ENCODE data around the gene CLUH.
"Not testable (repeated sequence)": the region's sequence is repeated elsewhere in the genome, so short reads cannot be mapped to it uniquely, and the experiment has no call there.

Gene CLUH

DNA sequence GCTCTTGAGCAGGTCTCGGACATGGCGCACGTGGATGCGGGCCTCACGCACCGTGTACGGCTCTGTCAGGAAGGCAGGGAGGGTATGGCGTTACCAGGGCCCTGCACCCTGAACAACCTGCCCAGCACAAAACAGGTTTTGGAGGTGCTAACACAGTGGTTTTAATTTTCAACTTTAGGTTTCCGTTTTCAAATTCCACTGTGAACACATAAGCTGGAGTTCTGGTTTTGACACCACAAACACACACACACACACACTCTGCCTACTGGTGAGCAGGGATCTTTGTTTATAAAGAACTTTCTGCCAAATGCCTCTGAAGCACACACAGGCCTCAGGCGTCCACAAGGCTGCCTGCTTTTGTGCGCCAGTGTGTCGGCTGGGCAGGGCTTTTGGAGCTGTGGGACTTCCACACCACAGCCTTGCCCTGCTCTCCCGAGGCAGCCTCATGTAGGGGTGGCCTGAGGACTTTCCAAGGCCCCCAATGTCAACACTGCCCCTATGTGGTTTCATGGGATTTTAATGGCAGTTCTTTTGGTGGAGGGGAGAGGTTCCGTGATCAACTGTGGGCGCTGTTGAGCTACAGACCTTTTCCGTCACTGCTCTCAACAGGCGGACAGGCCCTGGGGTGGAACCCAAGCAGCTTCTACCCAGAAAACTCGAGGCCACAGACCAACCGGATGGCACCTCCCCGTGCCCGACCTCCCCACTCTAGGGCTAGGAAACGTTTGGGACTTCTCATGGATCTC lies 9.4 kb downstream of the CLUH start:
- DNase-seq (ENCODE audit: low read depth): no peak

DNA sequence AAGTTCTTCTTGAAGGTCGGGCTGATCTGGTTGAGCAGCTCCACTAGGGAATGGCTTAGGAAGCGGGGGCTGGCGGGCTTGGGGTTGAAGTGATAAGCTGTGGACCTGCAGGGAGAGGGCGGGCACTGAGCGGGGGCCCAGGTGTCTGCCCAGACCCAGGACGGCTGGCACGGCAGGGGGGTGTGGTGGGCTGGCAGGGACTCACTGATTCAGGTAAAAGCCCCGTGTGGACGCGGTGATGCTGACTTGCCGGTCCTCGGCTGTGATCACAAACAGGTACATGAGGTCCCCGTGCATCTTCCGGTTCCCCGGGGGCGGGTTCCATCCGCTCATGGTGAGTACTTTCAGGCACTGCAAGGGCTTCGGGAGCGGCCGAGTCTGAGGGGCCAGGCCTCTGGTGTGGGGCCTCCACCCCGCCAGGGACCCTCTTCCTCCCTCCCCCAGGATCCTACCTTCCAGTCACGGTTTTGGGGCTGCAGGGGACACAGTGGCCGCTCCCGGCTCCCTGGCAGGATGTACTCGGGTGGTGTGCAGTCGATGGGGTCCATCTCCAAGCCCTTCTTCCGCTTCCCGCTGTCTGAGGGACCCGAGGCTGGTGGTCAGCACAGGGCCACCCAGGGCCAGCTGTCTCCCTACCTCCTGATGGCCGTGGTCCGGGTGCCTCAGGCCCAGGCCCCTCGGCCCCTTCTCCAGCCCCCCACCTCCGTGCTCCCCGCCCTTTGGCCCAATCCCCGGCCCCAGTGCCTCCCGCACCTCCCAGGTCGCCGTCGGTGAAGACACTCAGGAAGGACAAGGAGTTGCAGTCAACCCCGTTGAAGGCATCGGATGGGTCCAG lies 10.2 kb downstream of the CLUH start:
- DNase-seq (ENCODE audit: low read depth): no peak

- no peak for DNase-seq (ENCODE audit: low read depth)
These were observed 10.9 kb downstream of the CLUH start for GRCh38 chr17:2700491-2701141.

DNA sequence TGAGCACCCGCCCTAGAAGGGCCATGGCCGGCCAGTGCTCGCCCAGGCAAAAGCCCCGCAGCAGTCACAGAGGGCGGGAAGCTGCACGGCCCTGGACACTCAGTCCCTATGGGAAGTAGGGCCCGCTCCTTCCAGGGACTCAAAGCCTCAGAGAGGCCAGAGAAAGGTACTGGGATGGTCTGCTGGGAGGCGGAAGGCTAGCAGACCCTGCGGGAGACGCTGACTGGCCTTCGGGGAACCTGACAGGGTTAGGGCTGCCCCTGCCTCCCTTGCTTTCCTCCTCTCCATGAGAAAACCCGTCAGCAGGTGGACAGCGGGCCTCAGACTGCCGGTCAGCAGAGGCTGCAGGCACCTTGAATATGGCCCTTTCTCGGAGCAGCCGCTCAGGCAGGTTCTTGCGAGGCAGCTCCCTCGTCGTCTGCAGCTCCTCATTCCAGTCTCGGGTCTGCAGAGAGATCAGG lies 11.5 kb downstream of the CLUH start:
- no peak for DNase-seq (ENCODE audit: low read depth)

GRCh38 chr17:2699216-2699805 lies 12.3 kb downstream of the CLUH start:
- not testable (repeated sequence) for DNase-seq (ENCODE audit: low read depth)

DNA sequence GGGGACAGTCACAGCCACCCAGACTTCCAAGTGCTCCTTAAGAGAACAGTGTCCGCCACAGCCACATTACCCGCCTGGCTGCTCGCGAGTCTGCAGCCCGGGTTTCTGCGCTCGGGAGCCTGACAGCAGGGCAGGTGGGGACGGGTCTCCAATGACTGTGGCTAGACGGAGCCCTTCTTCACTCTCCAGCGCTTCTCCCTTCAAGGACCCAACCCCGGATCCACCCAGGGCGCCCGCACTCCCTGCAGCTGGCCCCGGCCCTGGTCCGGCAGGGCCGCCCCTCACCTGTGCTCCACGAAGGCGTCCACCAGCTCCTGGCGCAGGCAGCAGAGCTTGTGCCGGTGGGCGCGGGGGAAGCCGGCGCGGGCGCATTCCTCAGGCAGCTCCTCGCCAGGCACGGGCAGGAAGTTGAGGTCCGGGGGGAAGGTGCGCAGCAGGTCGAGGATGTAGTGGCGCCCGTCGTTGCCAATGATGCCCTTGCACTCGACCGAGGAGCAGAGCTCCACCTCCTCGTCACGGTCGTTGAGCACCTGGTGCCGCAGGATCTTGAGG lies 13.9 kb downstream of the CLUH start:
- no peak for DNase-seq (ENCODE audit: low read depth)

DNA sequence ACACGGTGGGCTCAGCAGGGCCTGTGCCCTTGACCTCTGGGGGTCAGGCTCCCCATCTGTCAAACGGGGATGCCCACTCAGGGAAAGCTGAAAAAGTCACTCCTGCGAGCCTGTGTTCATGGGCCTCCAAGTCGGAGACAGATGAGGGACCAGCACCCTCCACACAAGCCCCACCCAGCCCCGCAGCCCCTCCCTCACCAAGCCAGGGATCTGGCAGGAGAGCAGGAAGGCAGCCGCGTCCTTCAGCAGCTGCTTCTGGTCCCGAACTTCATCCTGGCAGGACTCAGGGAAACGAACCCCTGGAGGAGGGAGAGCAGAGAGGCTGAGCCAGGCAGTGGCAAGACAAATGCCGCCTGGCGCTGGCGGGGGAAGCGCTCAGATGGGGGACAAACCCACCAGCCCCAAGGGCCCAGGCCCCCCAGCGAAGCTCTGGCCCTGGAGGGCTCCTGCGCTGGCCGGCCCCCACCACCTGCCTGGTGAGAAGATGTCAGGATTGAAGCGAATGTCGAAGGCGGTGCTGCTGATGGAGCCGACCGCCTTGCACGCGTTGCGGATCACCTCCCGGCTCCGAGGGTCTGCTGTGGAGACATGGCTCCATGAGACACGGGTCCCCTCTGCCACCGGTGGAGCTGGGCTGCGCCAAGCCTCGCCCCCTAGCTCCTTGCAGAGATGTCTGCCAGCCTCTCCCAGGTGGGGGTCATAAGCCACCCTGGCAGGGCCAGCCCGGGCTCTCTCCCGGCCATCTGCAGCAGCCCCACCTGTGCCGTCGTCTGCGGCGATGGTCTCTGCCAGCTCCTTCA lies 15.4 kb downstream of the CLUH start:
- no peak for DNase-seq (ENCODE audit: low read depth)

- DNase-seq (ENCODE audit: low read depth): no peak
These were observed 16.2 kb downstream of the CLUH start for GRCh38 chr17:2695243-2695960.

- DNase-seq (ENCODE audit: low read depth): no peak
These were observed 17.0 kb downstream of the CLUH start for GRCh38 chr17:2694381-2695242.

DNA sequence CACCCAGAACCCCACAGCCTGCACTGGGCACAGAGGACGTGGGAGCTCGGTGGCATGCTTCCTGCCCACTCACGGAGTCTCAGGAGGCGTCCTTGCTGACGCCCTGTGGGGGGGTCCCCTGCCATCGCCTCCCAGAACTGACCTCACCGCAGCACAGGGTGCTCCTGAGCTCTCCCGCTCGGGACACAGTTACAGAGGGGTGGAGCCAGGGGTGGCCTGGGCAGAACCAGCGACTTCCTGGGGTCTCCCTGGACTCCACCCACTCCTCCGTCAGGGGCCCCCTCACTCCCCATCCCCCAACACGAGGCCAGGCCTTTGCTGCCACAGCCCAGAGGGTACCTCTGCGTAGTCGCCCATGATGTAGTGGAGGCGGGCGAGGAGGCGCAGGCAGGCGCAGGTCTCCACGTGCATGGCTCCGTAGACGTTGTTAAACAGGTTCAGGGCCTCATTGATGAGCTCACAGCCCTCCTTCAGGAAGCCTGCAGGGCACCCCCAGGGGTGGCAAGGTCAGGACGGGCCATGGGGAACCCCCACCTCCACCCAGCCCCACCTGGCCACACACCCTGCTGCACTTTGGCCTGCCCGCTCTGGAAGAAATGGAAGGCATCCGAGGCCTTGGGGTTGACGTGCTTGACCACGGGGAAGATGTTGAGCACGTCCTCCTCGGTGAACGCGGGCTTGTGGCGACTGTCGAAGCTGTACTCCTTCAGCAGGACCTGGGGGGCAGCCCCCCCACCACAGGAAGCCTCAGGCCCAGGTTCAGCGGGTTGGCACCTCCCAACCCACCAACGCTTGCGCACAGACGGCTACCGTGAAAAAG lies 17.8 kb downstream of the CLUH start:
- DNase-seq (ENCODE audit: low read depth): no peak

GRCh38 chr17:2692781-2693135 lies 18.8 kb downstream of the CLUH start:
- DNase-seq (ENCODE audit: low read depth): no peak

DNA sequence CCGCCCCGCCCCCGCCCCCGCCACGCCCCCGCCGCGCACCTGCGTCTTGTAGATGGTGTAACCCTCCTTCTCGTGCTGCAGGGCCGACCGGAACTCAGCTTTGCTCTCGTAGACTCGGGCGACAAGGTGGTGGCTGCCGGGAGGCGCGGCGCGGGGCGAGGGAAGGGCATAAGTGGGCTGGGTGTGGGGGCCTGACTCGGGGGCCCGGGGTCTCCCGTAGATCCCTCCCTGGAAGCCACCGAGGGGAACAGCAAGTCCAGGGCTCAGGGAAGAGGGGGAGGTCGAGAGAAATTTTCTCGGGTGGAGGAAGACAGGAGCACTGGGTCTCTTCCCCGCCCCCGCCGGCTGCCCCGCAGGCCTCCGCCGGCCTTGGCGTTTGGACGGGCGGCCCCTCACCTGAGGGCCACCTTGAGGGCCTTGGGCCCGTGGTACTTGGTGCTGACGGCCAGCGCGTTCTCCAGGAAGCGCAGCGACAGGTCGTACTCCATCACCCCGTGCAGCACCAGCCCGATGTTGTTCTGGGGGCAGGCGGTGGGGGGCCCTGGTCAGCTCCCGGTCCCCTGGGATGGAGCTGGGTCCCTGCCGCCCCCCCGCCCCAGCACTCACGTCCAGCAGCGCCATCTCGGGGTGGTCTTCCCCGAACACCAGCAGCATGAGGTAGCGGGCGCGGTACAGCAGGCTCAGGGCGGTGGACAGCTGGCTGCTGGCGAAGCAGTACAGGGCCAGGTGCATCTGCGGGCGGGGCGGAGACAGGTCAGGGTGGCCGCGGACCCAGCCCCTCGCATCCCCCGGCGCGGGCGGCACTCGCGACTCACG lies 19.4 kb downstream of the CLUH start:
- DNase-seq (ENCODE audit: low read depth): no peak

DNA sequence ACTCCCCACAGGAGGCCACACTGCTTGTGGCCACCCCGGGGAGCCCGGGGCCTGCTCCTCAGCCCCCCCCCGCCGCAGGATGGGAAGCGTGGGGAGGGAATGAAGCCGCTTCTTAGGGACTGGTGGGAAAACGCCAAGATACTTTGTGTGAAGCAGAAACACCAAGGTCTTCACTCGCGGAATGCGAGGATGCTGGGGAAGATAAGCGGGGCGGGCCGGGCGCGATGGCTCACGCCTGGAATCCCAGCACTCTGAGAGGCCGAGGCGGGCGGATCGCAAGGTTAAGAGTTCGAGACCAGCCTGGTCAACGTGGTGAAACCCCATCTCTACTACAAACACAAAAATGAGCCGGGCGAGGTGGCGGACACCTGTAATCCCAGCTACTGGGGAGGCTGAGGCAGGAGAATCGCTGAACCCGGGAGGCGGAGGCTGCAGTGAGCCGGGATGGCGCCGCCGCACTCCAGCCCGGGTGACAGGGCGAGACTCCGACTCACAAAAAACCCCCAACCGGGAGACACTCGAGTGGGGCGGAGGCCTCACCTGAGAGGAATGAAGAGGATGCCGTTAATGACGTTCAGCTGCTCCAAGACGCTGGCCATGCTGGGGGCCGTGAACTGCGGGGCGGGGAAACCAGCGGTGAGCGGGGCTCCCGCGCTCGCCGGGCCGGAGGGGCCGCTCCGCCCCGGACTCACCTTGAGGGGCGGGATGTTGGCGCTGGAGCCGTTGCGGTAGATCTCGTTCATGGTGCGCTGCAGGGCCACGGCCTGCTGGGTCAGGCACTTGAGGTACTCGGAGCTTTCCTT lies 20.3 kb downstream of the CLUH start:
- no peak for DNase-seq (ENCODE audit: low read depth)

- no peak for DNase-seq (ENCODE audit: low read depth)
These were observed 21.1 kb downstream of the CLUH start for GRCh38 chr17:2690165-2691068.

DNA sequence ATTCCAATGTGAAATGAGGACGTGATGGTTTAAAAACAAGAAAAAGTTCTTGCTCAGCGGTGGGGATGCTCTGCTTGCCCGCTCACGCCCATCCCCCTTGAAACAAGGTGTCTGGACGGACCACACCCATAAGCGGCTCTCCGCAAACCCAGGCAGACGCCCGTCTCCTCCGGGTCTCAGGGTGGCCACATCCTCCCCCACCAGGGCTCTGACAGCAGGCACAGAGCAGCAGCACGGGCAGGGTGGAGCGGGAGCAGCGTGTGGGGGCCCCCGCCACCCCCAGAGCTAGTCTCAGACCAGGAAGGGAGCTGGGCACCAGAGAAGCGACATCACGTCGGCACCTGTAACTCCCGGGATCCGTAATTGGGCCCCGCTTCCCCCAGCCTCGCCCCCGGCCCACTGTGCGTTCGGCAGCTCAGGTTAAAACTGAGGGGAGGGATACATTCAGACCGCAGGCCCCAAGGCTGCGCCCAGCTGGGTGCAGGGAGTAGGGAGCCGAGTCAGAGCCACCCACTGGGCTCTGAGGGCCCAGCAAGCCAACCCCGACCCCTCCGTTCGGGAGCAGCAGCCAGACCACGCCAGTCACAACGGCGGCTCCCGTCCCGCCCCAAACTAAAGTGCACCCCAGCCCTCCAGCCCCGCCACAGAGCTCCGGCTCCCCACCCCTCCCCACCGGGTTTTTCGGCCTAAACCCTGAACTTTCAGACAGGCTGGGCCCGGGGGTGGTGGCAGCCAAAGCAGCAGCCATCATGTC lies 22.0 kb downstream of the CLUH start:
- no peak for DNase-seq (ENCODE audit: low read depth)

Measured in EH (cell line).